ENCODE results near the gene C4orf36.

DNA sequence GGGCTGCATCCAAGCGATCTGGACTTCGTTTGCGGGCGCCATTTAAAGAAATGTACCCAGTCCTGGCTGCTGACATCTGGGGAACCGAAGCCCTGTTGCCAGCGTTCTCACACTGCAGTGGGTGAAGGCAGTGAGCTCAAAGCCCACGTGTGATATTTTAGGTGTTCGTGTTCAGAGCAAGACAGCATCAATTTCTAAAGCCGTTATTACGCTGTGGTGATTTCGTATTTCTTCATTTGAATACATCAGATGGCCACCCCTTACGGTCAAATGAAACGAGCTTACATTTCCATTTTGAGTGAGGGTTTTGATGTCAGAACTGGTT is 376 bp upstream of the C4orf36 start:
- TF ChIP-seq, protein P1, sequence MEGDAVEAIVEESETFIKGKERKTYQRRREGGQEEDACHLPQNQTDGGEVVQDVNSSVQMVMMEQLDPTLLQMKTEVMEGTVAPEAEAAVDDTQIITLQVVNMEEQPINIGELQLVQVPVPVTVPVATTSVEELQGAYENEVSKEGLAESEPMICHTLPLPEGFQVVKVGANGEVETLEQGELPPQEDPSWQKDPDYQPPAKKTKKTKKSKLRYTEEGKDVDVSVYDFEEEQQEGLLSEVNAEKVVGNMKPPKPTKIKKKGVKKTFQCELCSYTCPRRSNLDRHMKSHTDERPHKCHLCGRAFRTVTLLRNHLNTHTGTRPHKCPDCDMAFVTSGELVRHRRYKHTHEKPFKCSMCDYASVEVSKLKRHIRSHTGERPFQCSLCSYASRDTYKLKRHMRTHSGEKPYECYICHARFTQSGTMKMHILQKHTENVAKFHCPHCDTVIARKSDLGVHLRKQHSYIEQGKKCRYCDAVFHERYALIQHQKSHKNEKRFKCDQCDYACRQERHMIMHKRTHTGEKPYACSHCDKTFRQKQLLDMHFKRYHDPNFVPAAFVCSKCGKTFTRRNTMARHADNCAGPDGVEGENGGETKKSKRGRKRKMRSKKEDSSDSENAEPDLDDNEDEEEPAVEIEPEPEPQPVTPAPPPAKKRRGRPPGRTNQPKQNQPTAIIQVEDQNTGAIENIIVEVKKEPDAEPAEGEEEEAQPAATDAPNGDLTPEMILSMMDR (IDR thresholded peaks at IDR 0.05), result no peak
- no peak for TF ChIP-seq POLR2A (IDR thresholded peaks at IDR 0.05)
